HuH-7 (cell line): Measurements from ENCODE around the gene ZNF646.
"Not testable (repeated sequence)": the region's sequence is repeated elsewhere in the genome, so short reads cannot be mapped to it uniquely, and the experiment has no call there.

Source experiments
- DNase-seq: peaks from one replicate; pipeline ENCODE4 v3.0.0; 2011; ENCODE audit warnings: low spot score

The ZNF646 gene

DNA sequence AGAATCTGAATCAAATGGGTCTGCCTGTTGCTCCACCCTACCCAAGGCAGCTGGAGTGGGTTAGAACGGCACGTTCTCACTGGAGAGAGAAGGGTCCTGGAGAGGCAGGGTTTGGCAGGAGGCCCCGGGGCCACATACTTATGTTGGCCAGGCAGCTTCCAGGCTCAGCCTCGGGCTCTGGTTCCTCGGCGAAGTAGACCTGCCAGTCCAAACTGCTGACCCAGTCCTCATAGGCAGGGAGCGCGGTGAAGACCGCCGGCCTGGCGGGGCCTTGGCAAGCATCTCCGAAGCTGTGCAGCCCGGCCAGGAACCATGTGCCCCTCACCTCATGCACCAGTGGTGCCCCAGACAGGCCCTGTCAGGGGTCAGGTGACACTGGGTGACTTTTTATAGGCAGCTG, 9.8 kb downstream of the ZNF646 start:
- no peak for DNase-seq

- DNase-seq = no peak
Observed at GRCh38 chr16:31084584-31085302, 10.5 kb downstream of the ZNF646 start.

GRCh38 chr16:31085411-31085810, 11.2 kb downstream of the ZNF646 start:
- no peak for DNase-seq

DNA sequence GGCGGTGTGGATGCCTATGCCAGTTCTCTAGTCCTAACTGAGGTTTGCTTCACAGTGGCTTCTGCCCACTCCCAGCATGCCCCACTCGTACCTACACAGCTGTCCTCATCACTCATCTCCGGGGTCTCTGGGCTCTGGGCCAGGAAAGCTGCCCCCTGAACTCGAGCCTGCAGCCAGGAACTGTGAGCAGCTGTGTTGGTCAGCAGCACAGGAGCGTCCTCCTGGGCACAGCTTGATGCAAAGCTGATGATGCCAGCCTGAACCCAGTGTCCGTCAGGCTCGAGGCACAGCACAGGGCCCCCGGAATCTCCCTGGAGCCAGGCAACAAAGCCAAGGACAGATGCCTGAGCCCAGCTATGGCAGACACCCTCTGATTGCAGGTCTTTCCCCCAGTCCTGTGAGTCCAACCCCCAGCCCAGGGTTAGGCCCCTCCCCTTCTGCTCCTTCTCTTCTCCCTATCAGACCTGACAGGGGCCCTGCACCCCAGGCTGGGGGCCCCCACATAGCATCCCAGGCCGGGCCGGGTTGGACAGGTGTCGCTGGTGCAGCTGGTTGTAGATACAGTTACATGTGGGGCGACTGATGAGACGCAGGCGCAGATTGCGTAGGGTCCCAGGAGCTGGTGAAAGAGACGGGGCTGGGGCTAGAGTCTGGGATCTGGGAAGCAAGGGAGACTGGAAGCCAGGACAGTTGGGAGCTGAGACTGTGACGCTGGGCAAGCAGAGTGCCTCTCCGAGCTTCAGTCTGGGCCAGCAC, 11.8 kb downstream of the ZNF646 start:
- no peak for DNase-seq

DNA sequence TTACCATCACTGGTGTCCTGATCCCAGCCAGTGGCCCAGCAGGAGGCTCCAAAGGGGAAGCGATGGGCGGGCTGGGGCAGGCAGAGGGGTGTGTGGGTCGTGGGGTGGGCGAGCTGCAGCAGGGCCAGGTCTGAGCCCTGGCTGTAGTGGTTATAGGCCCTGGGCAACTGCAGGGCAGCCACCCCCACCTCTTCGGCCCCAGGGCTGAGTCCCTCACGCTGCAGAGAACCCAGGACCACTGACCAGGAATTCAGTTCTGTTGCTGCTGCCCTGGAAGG, 12.3 kb downstream of the ZNF646 start:
- DNase-seq = no peak

DNA sequence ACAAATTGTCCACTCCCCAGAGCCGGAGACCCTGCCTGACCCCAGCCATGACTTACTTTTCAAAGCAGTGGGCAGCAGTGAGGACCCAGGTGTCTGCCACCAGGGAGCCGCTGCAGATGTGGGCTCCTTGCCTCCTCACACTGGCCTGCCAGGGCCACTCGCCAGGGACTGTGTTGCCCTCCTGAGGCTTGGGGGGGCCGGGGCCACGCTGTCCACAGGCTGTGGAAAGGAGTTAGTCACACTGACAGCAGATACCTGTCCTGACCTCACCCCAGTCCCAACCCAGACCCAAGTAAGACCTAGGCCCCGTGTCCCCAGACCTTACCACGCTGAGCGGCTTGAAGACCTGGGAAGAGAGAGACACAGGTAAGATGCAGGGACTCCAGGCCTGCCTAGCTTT, 13.3 kb downstream of the ZNF646 start:
- no peak for DNase-seq

DNA sequence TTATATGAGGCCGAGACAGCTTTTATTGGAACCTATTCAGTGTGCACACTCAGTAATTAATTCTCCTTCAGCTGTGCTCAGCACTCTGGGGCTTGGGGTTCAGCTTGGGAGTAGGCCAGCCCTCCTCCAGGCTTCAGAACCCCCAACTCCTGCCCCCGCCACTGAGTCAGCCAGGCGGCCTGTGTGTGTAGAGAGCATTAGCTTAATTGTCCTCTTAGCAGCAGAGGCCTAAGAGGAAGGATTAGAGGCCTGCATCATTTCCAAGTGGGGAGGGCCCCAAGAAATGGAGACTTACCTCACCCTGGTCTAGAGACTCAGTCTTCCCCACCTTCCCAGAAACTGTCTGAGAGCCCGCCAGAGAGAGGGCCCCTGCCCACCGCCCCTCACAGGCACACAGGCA, 13.7 kb downstream of the ZNF646 start:
- no peak for DNase-seq

DNA sequence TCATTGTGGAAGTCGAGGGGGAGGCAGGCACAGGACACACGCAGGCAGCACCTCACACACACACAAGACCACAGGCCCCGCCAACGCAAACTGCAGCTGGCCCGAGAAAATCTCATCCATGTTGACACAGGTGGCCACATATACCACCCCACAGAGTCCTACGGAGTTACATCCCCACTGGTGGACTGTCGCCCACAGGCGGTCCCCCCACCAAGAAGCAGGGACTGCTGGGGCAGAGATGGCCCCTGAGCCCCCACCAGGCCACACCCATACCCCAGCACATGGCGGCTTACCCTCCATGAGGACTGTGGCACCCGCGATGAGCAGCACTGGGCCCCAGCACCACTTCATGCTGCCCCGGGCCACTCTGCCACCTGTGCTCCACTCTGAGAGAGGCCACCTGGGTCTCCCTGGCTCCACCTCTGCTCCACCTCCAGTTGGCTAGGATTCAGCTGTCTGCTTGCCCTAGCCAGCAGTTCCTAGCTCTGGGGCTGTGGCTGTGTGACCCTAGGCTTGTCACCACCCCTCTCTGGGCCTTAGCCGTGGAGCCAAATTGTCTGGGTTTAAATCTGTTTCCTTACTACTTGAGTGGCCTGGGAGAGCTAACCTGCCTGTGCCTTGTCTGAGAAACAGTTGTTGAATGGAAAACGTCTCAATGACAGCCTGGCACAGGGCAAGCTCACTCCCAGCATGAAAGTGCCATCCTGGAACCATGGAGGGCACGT, 14.4 kb downstream of the ZNF646 start, which contains the start of gene PRSS53:
Gene PRSS53 (minus strand): TSS at position 485 of the 725 bp plus-strand sequence. CDS start 134 bp downstream, at position 351.
- DNase-seq = no peak

- DNase-seq = no peak
Observed at GRCh38 chr16:31089199-31089598, 15.0 kb downstream of the ZNF646 start.

- no peak for DNase-seq
Observed at GRCh38 chr16:31090540-31090939, 16.3 kb downstream of the ZNF646 start.

GRCh38 chr16:31092330-31092729, 18.1 kb downstream of the ZNF646 start:
- DNase-seq = no peak

DNA sequence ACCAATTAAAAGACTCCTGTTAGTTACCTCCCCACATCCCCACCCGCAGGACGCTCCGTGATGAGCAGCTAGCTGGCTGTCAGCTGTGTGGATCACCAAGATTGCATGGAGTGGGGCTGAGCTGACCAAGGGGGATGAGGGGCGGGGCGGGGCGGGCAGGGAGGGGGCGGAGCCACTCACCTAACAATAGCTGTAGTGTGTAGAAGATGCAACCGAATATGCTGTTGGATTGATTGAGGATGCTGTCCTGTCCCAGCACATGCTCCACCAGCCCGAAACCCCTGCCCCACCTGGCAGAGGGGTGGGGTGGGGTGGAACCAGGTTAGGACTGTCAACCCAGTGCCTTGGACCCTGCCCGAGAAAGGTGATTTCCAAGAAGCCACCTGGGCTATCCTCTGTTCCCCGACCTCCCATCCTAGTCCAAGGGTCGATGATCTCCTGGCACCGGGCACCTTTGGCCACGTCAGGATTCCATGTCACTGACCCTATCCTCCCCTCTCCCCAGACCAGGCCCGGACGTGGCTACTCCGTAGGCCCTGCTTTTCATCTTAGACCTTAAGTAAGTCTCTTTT, 19.0 kb downstream of the ZNF646 start:
- DNase-seq = peak; percentile 82

GRCh38 chr16:31094088-31094423, 19.8 kb downstream of the ZNF646 start:
- DNase-seq = no peak

DNA sequence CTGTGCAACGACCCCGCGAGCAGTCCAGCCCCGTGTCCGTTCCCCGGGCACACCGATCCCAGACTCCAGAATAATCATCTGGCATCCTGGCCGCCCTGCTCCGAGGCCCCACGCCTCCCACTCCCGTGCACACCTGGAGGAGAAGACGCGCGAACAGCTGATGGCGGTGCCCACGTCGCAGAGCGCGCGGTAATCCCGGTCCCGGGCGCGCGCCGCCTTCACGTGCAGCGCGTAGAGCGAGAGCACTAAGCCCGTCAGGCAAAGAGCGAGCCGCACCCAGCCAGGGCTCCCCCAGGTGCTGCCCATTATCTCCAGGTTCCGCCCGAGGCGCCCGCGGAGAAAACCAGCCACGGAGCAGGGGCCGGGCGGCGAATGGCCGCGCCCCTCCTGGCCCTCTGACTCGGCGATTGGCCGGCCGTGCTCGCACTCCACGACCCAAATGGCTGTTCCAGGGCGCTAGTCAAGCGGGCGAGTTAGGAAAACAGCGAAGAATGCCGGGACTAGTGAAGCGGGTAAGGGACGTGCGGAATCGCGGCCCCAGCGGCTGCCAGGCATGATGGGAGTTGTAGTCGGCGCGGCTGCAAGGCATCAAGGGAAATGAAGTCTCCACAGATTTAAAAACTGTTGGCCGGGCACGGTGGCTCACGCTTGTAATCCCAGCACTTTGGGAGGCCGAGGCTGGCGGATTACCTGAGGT, 20.4 kb downstream of the ZNF646 start, which contains the start of gene VKORC1:
Gene VKORC1 (minus strand): TSS at position 374 of the 697 bp plus-strand sequence. CDS start 68 bp downstream, at position 306.
- DNase-seq = peak; percentile 95

DNA sequence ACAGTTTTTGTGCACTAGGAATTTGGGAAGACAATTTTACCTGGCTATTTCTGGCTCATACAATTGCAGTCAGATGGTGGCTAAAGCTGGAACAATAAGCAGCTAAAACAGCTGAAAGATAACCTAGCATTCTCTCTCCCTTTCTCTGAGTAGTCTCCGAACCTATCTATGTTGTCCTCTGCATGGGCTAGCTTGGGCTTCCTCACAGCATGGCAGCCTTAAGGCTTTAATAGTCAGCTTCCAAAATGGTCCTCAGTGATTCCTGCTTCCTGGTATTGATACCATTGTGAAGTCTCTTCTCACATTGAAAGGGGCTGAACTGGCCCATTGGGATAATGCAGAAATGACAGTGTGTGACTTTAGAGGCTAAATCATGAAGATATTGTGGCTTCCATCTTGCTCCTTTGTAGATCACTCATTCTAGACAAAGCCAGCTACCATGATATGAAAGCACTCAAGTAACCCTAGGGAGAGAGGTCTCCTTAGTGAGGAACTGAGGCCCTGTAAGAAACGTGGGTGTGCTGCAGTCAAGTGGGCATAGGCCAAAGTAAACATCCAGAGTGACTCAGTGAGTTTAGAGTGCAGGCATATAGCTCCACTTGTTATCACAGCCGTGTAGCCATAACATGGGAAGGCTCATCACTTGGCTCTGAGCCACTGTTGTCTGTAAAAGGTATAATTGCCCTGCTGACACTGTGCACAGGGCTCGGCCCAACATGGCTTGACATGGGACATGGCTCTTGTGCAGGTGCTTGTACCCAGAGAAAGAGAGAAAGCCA, 25.8 kb downstream of the ZNF646 start:
- no peak for DNase-seq

- DNase-seq = not testable (repeated sequence)
Observed at GRCh38 chr16:31100876-31101641, 26.8 kb downstream of the ZNF646 start.

DNA sequence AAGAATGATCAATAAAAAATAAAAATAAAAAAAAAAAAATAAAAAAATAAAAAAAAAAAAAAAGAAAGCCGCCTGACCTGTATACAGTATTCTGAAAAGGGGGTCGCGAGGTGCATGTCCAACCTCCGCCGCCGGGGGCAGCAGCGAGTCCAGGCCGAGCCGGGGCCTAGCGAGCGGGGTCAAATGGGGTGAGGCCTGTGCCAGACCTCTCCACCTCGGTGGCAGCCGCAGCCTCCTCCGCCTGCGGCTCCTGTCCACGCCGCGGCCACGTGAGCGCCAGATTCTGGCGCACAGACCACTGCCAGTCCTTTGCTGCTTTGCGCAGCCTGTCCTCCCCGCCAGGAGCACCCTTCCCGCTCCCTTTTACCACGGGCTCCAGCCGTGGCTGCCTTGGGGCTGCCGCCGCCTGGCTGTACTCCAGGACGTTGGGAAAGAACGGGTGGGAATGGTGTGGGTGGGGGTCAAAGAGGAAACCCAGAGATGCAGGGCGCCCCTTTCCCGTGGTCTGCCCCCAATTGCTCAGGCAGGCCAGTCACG, 31.5 kb downstream of the ZNF646 start:
- DNase-seq = peak; percentile 82

GRCh38 chr16:31106509-31107464, 32.6 kb downstream of the ZNF646 start:
- DNase-seq = no peak

- DNase-seq = no peak
Observed at GRCh38 chr16:31107465-31107867, 33.2 kb downstream of the ZNF646 start.
